T-helper 1 cell treated with Interleukin-12 subunit alpha and Interleukin-12 subunit beta and Interleukin-4 antibody, amounts not matched to agents 30 ng/mL and 1 ng/mL, for 36 hours (primary cell): ENCODE data around the gene FOXC2. TPM values are rescaled to one million over a fixed set of nuclear protein-coding genes. Genes with fewer than 3 reads are reported as not detected.

Source experiments
- intact Hi-C: fragments of 100-400 bp; cut with micrococcal nuclease; formaldehyde crosslinking; loops from one replicate; pipeline ENCODE4 v1.15.1; 2024
- total RNA-seq: library from RNA; stranded (reverse); gene quantifications from 2 replicates; pipeline ENCODE4 v1.2.3, GENCODE V29; 2022

FOXC2 gene
- total RNA-seq, 1 donor from 2014 or later, result not detected

GRCh38 chr16:86570558-86571529 lies 4.2 kb downstream of the FOXC2 start:
- intact Hi-C loops, result loop anchor here (10.0 kb wide), 1 partner anchor 94 kb away; no protein-coding TSS in a partner anchor

DNA sequence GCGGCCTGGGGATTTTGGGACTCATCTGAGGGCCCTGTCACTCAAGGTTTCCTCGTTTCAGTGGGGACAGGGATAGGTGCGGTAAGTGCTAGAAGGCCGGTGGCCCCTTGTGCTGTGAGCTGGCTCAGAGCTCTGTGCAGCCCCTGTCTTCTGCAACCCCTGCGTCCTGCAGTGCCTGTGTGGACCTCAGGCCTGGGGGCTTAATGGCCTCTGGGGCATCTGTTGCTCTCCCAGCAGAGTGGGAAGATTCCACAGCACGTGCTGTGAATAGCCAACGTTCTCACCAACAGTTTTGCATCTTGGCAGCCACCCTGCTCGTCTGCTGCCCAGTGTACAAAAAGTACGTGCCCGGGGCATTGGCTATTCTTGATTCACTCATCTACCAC lies 4.9 kb downstream of the FOXC2 start:
- intact Hi-C loops, result loop anchor here (10.0 kb wide), 1 partner anchor 93 kb away; no protein-coding TSS in a partner anchor

GRCh38 chr16:86572041-86572521 lies 5.5 kb downstream of the FOXC2 start:
- intact Hi-C loops, result loop anchor here (10.0 kb wide), 1 partner anchor 93 kb away; no protein-coding TSS in a partner anchor

GRCh38 chr16:86572606-86573005 lies 6.0 kb downstream of the FOXC2 start:
- intact Hi-C loops, result loop anchor here (10.0 kb wide), 1 partner anchor 92 kb away; no protein-coding TSS in a partner anchor

DNA sequence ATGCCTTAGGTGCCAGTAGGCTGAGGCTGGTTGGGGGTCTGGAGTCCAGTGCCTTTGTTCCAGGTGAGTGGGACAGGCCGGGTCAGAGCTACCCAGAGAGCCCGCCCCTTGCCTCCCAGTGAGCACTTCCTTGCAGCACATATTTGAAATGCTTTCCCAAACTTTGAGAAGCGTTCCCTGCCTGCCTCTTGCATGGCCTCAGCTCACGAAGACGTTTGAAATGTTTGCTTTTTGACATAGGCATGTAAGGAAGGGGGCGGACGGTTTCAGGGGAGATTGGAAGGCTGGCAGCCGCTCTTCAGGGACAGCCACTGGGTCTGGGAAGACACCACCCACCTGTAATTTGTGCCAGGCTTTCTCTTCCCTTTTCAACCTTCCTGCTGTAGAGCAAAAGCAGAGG lies 6.6 kb downstream of the FOXC2 start:
- intact Hi-C loops, result loop anchor here (10.0 kb wide), 1 partner anchor 92 kb away; no protein-coding TSS in a partner anchor

DNA sequence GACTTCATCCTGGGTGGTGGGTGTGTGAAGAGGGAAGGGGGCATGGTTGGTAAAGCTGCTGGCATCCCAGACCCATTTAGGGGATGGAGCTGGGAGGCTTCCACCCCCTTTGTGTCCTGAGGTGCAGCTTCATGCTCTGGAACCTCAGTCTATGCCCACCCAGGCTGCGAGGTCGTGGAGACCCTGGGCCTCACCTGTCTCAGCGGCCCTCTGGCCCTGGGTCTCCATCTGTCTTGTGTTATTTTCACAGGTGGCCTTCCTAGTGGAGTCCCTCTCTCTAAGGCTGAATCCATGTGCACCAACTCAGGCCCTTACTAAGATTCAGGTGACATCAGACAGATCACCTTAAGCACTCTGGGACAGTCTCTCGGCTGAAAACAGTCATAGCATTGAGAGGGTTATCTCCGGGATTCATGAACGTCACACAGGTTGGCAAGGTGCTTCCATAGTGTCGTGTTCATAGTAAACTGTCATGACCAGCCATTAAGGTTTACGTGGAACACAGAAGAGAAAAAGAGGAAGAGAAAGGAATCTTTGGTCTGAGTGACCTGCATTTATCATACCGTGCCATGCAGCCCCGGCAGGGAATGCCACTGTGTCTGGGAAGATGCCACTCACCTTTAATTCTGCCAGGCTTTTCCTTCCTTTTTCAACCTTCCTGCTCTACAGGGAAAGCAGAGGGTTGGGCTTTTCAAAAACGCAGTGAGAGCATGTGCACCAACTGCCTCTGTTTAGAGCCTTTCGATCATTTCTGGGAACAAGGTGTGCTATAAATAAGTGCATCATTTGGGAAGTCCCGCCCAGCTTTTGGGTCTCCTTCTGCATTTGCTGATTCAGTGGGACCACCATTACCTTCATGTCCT lies 7.2 kb downstream of the FOXC2 start:
- intact Hi-C loops, result loop anchor here (10.0 kb wide), 1 partner anchor 91 kb away; no protein-coding TSS in a partner anchor

DNA sequence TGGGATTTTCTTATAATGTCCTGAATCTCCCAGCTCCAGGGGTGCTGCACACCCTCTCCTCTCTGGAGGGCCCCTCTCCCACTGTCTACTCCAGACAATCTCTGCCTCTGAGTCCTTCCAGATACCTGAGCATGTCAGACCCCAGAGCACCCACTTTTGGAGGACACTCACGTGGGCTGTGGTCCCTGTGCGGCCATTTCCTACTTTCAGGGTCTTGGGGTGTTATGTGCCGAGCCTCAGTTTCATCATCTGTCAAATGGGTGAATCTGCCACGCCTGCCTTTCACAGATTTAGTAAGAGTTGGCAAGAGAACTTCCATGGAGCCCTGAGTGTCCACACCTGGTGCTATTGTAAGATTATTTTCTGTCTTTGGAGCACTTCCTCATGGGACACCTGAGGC lies 8.0 kb downstream of the FOXC2 start:
- intact Hi-C loops, result loop anchor here (5.0 to 10.0 kb wide), 3 partner anchors 90 to 298 kb away; no protein-coding TSS in a partner anchor

DNA sequence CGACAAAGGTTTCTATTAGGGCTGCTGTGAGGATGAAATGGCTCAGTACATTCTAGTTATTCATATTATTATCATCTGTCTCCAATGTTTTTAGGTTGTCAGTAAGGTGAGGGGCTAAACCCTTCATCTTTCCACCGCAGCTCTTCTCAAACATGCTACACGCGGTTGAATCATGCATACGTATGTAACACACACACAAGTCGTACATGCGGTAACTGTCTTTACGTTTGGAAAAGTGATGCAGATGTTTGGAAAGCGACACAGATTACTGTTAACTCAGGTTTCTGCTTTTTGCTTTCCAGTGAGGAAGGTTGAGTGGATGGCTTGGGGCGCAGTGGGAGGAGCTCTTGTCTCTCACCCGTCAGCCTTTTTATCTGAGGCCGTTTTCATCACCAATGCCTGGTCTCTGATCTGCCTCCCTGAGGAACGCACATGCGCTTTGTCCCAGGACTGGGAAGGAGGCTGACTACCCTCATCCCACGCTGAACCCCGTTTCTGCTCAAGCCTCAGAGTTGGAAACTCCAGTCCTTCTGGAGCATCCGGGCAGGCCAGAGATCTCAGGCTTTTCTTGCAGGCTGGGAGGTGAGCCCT lies 8.6 kb downstream of the FOXC2 start:
- intact Hi-C loops, result loop anchor here (5.0 to 10.0 kb wide), 3 partner anchors 90 to 297 kb away; no protein-coding TSS in a partner anchor

DNA sequence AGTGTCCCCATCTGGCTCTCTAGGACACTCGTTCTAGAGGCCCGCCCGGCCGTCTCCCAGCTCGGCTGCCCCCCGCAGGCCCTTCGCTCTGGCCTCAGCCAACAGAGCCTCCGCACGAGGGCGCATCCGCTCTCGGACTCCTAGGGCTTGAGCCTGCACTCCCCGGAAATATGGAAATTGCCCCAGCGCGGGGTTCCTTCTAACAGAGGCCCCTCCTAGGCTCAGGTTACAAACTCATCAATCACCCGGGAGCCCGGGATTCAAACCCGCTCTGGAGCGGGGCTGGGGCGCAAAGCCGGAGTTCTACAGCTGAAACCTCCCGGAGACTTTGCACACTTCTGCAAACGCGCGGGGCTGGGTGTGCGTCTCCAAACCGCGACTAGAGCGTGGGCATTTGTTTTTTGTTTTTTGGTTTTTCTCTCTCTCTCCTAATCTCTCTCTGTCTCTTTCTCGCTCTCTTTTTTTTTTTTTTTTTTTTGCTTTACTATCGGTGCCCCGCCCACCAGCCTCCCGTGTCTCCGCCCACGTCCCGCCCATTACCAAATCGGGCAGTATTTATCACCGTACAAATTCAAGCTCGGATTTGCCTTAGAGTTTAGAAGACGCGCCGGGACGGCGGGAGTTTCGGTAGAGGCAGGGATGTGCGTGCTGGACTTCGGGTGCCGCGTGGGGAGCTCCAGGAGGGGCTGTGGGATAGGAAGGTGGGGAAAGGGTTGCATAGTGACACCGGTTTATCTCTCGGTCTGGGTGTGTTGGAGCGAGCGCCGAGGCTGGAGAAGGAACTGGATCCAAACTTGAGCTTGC lies 9.3 kb downstream of the FOXC2 start:
- intact Hi-C loops, result loop anchor here (1.0 to 10.0 kb wide), 4 partner anchors 12 to 296 kb away; no protein-coding TSS in a partner anchor

GRCh38 chr16:86576591-86577313 lies 10.1 kb downstream of the FOXC2 start:
- intact Hi-C loops, result loop anchor here (1.0 to 10.0 kb wide), 4 partner anchors 12 to 296 kb away; no protein-coding TSS in a partner anchor

GRCh38 chr16:86577314-86577971 lies 10.8 kb downstream of the FOXC2 start:
- intact Hi-C loops, result loop anchor here (5.0 to 10.0 kb wide), 3 partner anchors 87 to 295 kb away; no protein-coding TSS in a partner anchor

GRCh38 chr16:86578061-86578599 lies 11.5 kb downstream of the FOXC2 start, which contains the start of gene FOXL1:
TSS of gene FOXL1 (plus strand) at chr16:86578549. CDS start at chr16:86578724, 175 bp downstream.
- intact Hi-C loops, result loop anchor here (5.0 to 10.0 kb wide), 3 partner anchors 87 to 294 kb away; no protein-coding TSS in a partner anchor

- intact Hi-C loops, result loop anchor here (5.0 to 10.0 kb wide), 3 partner anchors 86 to 294 kb away; no protein-coding TSS in a partner anchor
Measured at GRCh38 chr16:86578611-86579267, 12.1 kb downstream of the FOXC2 start.

GRCh38 chr16:86579268-86580062 lies 12.8 kb downstream of the FOXC2 start:
- intact Hi-C loops, result loop anchor here (5.0 to 10.0 kb wide), 3 partner anchors 85 to 293 kb away; no protein-coding TSS in a partner anchor

- intact Hi-C loops, result no loop called here
Measured at GRCh38 chr16:86580063-86580790, 13.6 kb downstream of the FOXC2 start.

- intact Hi-C loops, result no loop called here
Measured at GRCh38 chr16:86580791-86581170, 14.2 kb downstream of the FOXC2 start.
